SHP77 treated with DMSO at 0.1 percent for 48 hours (cell line): ENCODE measurements around the gene TRPM5.

Experiments used
- DNase-seq: peaks from one replicate; lab custom pipeline; 2025; lab: John Stamatoyannopoulos, UW

Gene TRPM5

GRCh38 chr11:2402890-2403645 lies 41.2 kb downstream of the TRPM5 start:
- no peak for DNase-seq

GRCh38 chr11:2402106-2402505 lies 42.2 kb downstream of the TRPM5 start:
- DNase-seq, result no peak

DNA sequence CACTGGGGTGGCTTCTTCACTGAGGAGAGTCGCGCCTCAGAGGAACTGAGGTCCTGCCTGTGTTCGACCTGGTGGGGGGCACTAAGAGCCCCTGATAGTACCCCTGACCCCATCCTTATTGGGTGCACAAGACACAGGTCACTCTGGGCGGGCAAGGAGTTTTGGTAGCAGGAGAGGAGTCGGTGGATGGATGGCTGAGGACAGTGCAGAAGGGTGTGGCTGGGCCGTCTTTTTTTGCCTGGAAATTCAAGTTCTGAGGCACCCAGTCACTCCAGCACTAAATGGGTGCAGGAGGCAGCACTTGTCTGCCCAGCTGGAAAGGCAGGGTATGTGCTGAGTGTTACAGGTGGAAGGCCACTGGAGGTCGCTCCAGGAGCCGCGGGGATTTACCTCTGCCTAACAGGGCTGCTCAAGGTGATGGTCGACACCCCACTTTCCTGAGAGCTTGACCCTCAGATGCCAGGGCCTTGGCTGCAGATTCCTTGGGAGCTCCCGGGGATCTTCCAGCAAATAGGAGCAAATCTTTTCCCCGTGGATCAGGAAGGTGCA lies 42.8 kb downstream of the TRPM5 start:
- no peak for DNase-seq

DNA sequence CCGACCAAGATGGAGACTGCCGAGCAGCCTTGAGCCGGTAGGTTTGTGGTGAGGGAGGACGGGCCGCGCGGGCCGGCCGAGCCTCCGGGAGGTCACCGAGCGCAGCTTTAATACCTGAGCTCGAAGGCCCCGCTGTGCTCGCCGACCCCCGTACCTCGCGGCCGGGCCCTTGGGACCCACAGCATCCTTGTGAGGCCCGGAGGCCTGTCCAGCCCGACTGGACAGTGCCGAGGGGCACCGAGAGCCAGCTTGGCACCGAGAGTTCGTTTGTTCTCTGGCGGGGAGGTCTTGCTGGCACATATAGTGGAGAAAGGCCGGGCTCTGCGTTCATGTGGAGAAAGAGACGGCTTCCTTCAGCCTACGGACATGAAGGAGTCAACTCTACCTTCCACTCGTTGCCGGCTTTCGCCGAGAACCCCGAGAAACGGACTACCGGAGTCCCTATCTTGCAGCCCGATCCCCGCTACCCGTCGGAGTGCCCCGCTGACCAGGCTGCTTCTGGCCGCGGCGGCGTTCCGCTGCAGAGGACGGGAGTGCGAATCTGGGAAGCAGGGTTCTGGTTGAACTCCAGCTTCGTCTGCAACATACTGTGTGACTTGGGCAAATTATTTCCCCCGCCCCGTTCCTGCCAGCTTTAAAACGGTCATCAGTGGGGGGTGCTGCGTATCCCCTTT lies 43.4 kb downstream of the TRPM5 start:
- no peak for DNase-seq

- DNase-seq, result peak; percentile 84
These were observed 44.1 kb downstream of the TRPM5 start, which contains the start of gene TSSC4 for GRCh38 chr11:2400069-2400761. TSS of gene TSSC4 (plus strand) at chr11:2400750. CDS start at chr11:2402634, 1,884 bp downstream.

DNA sequence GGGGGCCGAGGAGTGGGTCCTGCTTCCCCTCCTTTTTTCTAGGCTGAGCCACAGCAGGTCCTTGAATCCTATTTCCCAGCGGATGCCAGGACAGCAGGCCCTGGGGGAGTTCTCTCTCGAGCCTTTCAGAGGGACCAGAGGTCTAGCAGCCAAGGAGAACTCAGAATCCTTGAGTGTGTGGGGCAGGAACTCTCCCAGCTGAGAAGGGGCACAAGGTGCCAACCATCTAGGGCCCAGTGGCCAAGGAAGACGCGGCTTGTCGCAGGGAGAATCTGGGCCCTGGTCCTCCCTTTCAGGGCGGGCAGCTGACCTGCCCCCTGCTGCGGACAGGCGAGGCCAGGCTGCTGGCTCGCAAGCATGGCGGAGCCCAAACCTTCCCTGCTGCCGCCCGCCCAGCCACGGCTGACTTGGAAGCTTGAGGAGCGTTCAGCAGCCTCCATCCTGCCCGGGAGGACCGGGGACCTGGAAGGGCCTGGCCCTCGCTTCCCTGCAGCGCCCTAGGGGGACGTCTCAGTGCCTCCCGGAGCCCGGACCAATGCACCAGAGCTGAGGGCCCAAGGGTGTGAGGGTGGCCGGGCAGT lies 44.7 kb downstream of the TRPM5 start:
- no peak for DNase-seq

- no peak for DNase-seq
These were observed 45.5 kb downstream of the TRPM5 start for GRCh38 chr11:2398664-2399355.

DNA sequence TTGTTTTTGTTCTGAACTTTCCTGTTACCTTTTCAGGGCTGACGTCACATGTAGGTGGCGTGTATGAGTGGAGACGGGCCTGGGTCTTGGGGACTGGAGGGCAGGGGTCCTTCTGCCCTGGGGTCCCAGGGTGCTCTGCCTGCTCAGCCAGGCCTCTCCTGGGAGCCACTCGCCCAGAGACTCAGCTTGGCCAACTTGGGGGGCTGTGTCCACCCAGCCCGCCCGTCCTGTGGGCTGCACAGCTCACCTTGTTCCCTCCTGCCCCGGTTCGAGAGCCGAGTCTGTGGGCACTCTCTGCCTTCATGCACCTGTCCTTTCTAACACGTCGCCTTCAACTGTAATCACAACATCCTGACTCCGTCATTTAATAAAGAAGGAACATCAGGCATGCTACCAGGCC lies 47.3 kb downstream of the TRPM5 start:
- no peak for DNase-seq

DNA sequence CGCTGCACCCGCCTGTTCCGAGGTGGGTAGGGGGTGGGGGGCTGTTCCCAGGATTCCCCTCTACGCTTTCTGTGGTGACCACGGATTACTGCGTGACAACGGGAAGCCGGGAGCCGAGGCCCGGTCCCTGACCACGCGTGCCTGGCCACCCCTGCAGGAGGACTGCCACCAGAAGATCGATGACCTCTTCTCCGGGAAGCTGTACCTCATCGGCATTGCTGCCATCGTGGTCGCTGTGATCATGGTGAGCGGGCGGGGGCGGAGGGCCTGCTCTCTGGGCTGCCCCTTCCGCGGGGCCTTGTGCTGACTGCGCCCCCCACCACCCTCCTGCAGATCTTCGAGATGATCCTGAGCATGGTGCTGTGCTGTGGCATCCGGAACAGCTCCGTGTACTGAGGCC lies 47.8 kb downstream of the TRPM5 start:
- no peak for DNase-seq

GRCh38 chr11:2395856-2396255 lies 48.5 kb downstream of the TRPM5 start:
- no peak for DNase-seq

DNA sequence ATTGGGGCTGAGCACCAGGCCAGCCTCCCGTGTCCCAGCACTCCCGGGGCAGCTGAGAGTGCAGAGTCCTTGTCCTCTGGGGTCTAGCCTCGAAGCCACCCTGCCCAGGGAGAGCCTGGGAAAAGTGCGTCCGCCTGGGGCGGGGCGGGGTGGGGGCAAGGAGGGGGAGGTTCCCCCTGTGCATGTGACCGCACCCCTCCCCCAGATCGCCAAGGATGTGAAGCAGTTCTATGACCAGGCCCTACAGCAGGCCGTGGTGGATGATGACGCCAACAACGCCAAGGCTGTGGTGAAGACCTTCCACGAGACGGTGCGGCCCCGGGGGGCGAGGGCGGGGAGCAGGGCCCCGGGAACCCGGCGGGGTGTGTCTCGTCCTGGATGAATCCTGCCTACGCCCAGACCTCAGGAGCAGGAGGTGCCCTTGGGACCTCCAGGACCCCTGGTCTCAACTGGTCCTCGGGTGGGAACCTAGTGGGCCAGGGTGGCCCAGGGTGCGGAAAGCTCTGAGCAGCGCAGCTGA lies 49.0 kb downstream of the TRPM5 start:
- no peak for DNase-seq

- no peak for DNase-seq
These were observed 49.6 kb downstream of the TRPM5 start for GRCh38 chr11:2394818-2395105.
